H1 (cell line): ENCODE data around the gene ABI3. TPM values are rescaled to one million over a fixed set of nuclear protein-coding genes. Genes with fewer than 3 reads are reported as not detected.

Experiments used
- CTCF ChIA-PET: fragments of 300-600 bp; sonication (Branson Sonifier 250); formaldehyde crosslinking; loops from one replicate; lab custom pipeline; 2021; ENCODE audit not compliant: partially characterized antibody; lab: Charles Lee
- POLR2A ChIA-PET: fragments of 300-600 bp; sonication (Branson Sonifier 250); formaldehyde crosslinking; loops from one replicate; lab custom pipeline; 2021; ENCODE audit warnings: inconsistent platforms; ENCODE audit not compliant: partially characterized antibody; lab: Charles Lee
- DNase-seq, 2 experiments: peaks; one replicate each; pipeline versions ENCODE4 v3.0.0 to v3.0.0-alpha.2; 2010 to 2022; ENCODE audit warnings: low spot score in 2 of 2, low read depth in 1 of 2, mixed read lengths in 1 of 2
- FAIRE-seq: peaks from 2 replicates; lab custom pipeline; 2011; peaks lifted over from hg19 to GRCh38; lab: Jason Lieb, UNC
- H2AFZ ChIP-seq: 2 replicates; pipeline ENCODE4 v1.8.1; 2012; ENCODE audit warnings: low read length, inconsistent platforms
- H2AK5ac ChIP-seq: 2 replicates; pipeline ENCODE4 v1.6.1; 2013; ENCODE audit warnings: low read depth, low read length
- H2BK120ac ChIP-seq: replicated peaks from 2 replicates; pipeline ENCODE3; 2013; ENCODE audit warnings: low read depth, low read length, inconsistent platforms
- H2BK12ac ChIP-seq: 2 replicates; pipeline ENCODE4 v1.6.1; 2013; ENCODE audit warnings: low read depth, low read length
- H2BK15ac ChIP-seq: 2 replicates; pipeline ENCODE4 v1.6.1; 2013; ENCODE audit warnings: low read length
- H2BK20ac ChIP-seq: 2 replicates; pipeline ENCODE4 v1.6.1; 2013; ENCODE audit warnings: low read length
- H2BK5ac ChIP-seq: 2 replicates; pipeline ENCODE4 v1.6.1; 2013; ENCODE audit warnings: low read depth, low read length
- H3K14ac ChIP-seq: 2 replicates; pipeline ENCODE4 v1.6.1; 2013; ENCODE audit warnings: inconsistent platforms; ENCODE audit not compliant: insufficient read length
- H3K18ac ChIP-seq: 2 replicates; pipeline ENCODE4 v1.6.1; 2013; ENCODE audit warnings: low read length; ENCODE audit errors: extremely low read depth
- H3K23ac ChIP-seq: 2 replicates; pipeline ENCODE4 v1.6.1; 2013; ENCODE audit warnings: inconsistent platforms; ENCODE audit not compliant: insufficient read length
- H3K23me2 ChIP-seq: 2 replicates; pipeline ENCODE4 v1.6.1; 2013; ENCODE audit warnings: low read depth, low read length
- H3K27ac ChIP-seq: 2 replicates; pipeline ENCODE4 v1.6.1; 2011; ENCODE audit warnings: low read depth, low read length, inconsistent platforms
- H3K27me3 ChIP-seq, 4 experiments: replicated peaks in 1 of 4; 1 replicate in 1 of 4; 2 replicates in 3 of 4; pipeline versions ENCODE4 v1.6.1 to v1.8.1; 2011 to 2013; ENCODE audit warnings: low read length in 3 of 4, mild to moderate bottlenecking in 3 of 4, inconsistent platforms in 2 of 4, mixed read lengths in 2 of 4, moderate library complexity in 1 of 4; ENCODE audit not compliant: control insufficient read depth in 3 of 4, insufficient read depth in 3 of 4; ENCODE audit errors: extremely low read depth in 1 of 4
- H3K36me3 ChIP-seq, 4 experiments: 2 replicates each; pipeline versions ENCODE4 v1.6.1 to v1.8.1; 2011 to 2013; ENCODE audit warnings: mild to moderate bottlenecking in 4 of 4, low read length in 3 of 4, moderate library complexity in 2 of 4, control low read depth in 1 of 4, inconsistent platforms in 1 of 4; ENCODE audit not compliant: insufficient read depth in 4 of 4, control insufficient read depth in 2 of 4
- H3K4ac ChIP-seq: replicated peaks from 2 replicates; pipeline ENCODE3; 2013; ENCODE audit warnings: low read length, low read depth, mixed read lengths, inconsistent platforms; ENCODE audit not compliant: insufficient read length
- H3K4me1 ChIP-seq, 4 experiments: replicated peaks in 1 of 4; 1 replicate in 1 of 4; 2 replicates in 3 of 4; pipeline versions ENCODE4 v1.6.1 to v1.8.1; 2011 to 2013; ENCODE audit warnings: low read length in 3 of 4, inconsistent platforms in 2 of 4, mixed read lengths in 1 of 4; ENCODE audit not compliant: insufficient read depth in 4 of 4, control insufficient read depth in 3 of 4
- H3K4me2 ChIP-seq, 2 experiments: 2 replicates each; pipeline versions ENCODE4 v1.6.1 to v1.8.1; 2011 to 2013; ENCODE audit warnings: low read depth in 2 of 2, low read length in 2 of 2, control low read depth in 1 of 2, inconsistent platforms in 1 of 2, mild to moderate bottlenecking in 1 of 2; ENCODE audit not compliant: insufficient read depth in 1 of 2
- H3K4me3 ChIP-seq, 4 experiments: fragments of 200-600, 300-600 bp in 1 of 4; sonication (generic), shearing (Covaris generic), sonication (Bioruptor Twin) in 1 of 4; 2 replicates each; pipeline versions ENCODE4 v1.5.1 to v1.8.1; 2011 to 2016; ENCODE audit warnings: low read length in 4 of 4, low read depth in 3 of 4, control low read depth in 2 of 4, inconsistent platforms in 2 of 4, mild to moderate bottlenecking in 2 of 4, mixed read lengths in 1 of 4, moderate library complexity in 1 of 4; ENCODE audit not compliant: insufficient read depth in 2 of 4; ENCODE audit errors: extremely low read depth in 1 of 4
- H3K56ac ChIP-seq: replicated peaks from 2 replicates; pipeline ENCODE3; 2013; ENCODE audit warnings: low read depth, mild to moderate bottlenecking, mixed read lengths, low read length, inconsistent platforms; ENCODE audit not compliant: insufficient read length
- H3K79me1 ChIP-seq: 2 replicates; pipeline ENCODE4 v1.6.1; 2013; ENCODE audit warnings: low read depth, low read length, control low read depth
- H3K79me2 ChIP-seq, 2 experiments: 2 replicates each; pipeline versions ENCODE4 v1.6.1 to v1.8.1; 2012 to 2013; ENCODE audit warnings: low read length in 2 of 2, mild to moderate bottlenecking in 2 of 2, inconsistent platforms in 1 of 2; ENCODE audit not compliant: insufficient read depth in 2 of 2, control insufficient read depth in 1 of 2
- H3K9ac ChIP-seq, 4 experiments: replicated peaks in 1 of 4; 1 replicate in 1 of 4; 2 replicates in 3 of 4; pipeline versions ENCODE4 v1.6.1 to v1.8.1; 2011 to 2013; ENCODE audit warnings: low read depth in 3 of 4, low read length in 3 of 4, control low read depth in 2 of 4, mild to moderate bottlenecking in 2 of 4, moderate library complexity in 2 of 4, inconsistent platforms in 1 of 4; ENCODE audit errors: extremely low read depth in 1 of 4
- H3K9me3 ChIP-seq, 2 experiments: 2 replicates each; pipeline versions ENCODE4 v1.6.1 to v1.8.1; 2012 to 2013; ENCODE audit warnings: mild to moderate bottlenecking in 2 of 2, moderate library complexity in 2 of 2, control low read depth in 1 of 2, inconsistent platforms in 1 of 2, low read depth in 1 of 2, low read length in 1 of 2, mixed read lengths in 1 of 2; ENCODE audit not compliant: insufficient read depth in 2 of 2
- H4K20me1 ChIP-seq, 2 experiments: replicated peaks in 1 of 2; 2 replicates each; pipeline versions ENCODE3 to v1.8.1; 2011 to 2013; ENCODE audit warnings: inconsistent platforms in 2 of 2, low read length in 2 of 2, mild to moderate bottlenecking in 1 of 2; ENCODE audit not compliant: insufficient read depth in 2 of 2, control insufficient read depth in 1 of 2
- H4K5ac ChIP-seq: 2 replicates; pipeline ENCODE4 v1.6.1; 2013; ENCODE audit warnings: low read length, low read depth, mixed read lengths, inconsistent platforms; ENCODE audit not compliant: insufficient read length
- H4K8ac ChIP-seq: 2 replicates; pipeline ENCODE4 v1.8.0; 2013; ENCODE audit warnings: mild to moderate bottlenecking, moderate library complexity, low read length, inconsistent platforms; ENCODE audit not compliant: insufficient read depth; ENCODE audit errors: extremely low read depth
- H4K91ac ChIP-seq: replicated peaks from 2 replicates; pipeline ENCODE3; 2013; ENCODE audit warnings: low read length, mixed read lengths, inconsistent platforms; ENCODE audit not compliant: insufficient read length
- KDM5A ChIP-seq: fragments of 200-600 bp; IDR thresholded peaks from 2 replicates; pipeline ENCODE4 v1.7.1; 2012; ENCODE audit warnings: mild to moderate bottlenecking, low read length, inconsistent platforms, mixed read lengths
- NANOG ChIP-seq: IDR thresholded peaks from 2 replicates; pipeline ENCODE4 v1.6.1; 2011; ENCODE audit warnings: low read length, low read depth, mild to moderate bottlenecking, inconsistent platforms; ENCODE audit not compliant: insufficient read depth, poor library complexity, severe bottlenecking
- PHF8 ChIP-seq: fragments of 200-600 bp; sonication (generic); conservative IDR thresholded peaks from 2 replicates; pipeline ENCODE4 v1.7.1; 2012; ENCODE audit warnings: low read depth, mild to moderate bottlenecking, inconsistent platforms, low read length, moderate library complexity
- POLR2A ChIP-seq, 2 experiments: IDR thresholded peaks; 1 replicate in 1 of 2; 2 replicates in 1 of 2; pipeline ENCODE4 v1.6.1; 2011; ENCODE audit warnings: low read depth in 2 of 2, low read length in 2 of 2, mild to moderate bottlenecking in 2 of 2; ENCODE audit errors: control extremely low read depth in 1 of 2
- ZNF274 ChIP-seq: IDR thresholded peaks from 2 replicates; pipeline ENCODE4 v1.7.0; 2012; ENCODE audit warnings: low read length, borderline replicate concordance; ENCODE audit errors: extremely low read depth
- WGBS, 2 experiments: shearing (Covaris generic) in 1 of 2; methylation state at CpG; one replicate each; pipeline versions ENCODE4 v1.1.6 to v1.1.7; 2013 to 2015; ENCODE audit warnings: low lambda C conversion rate in 2 of 2, mixed read lengths in 2 of 2, inconsistent platforms in 1 of 2, low coverage in 1 of 2, missing lambda C conversion rate in 1 of 2; ENCODE audit not compliant: insufficient replicate concordance in 2 of 2, insufficient coverage in 1 of 2, insufficient read length in 1 of 2; ENCODE audit errors: extremely low coverage in 1 of 2, missing lambda C conversion rate in 1 of 2; 5-methylcytosine and 5-hydroxymethylcytosine counted together
- polyA plus RNA-seq, 7 experiments: library from polyadenylated mRNA; depleted of rRNA in 3 of 7; stranded (reverse) in 5 of 7; unstranded in 2 of 7; fragments of >200 nt in 5 of 7; fragments of 200-250 nt in 2 of 7; gene quantifications; 1 replicate in 5 of 7; 2 replicates in 1 of 7; 4 replicates in 1 of 7; pipeline versions ENCODE4 v1.2.1 to v1.2.3, GENCODE V29; 2011 to 2013; ENCODE audit warnings: missing spikeins in 2 of 7, mixed read lengths in 2 of 7
- total RNA-seq: library from RNA; stranded (reverse); fragmentation: NEBNext Ultra II Directional; extraction: Animal tissue kit (Norgen Biotek cat#: 25700); gene quantifications from 2 replicates; pipeline ENCODE4 v1.2.1, GENCODE V29; 2021
- TF ChIP-seq, protein P1 (sequence below): IDR thresholded peaks from 2 replicates; pipeline ENCODE4 v1.6.1; 2012; ENCODE audit warnings: inconsistent platforms

Gene ABI3
- total and polyA plus RNA-seq, 2 of the 8 experiments (the other 6 are each of a cell fraction or from before 2014, with no cell fraction given): 1.3 to 2.5 TPM

DNA sequence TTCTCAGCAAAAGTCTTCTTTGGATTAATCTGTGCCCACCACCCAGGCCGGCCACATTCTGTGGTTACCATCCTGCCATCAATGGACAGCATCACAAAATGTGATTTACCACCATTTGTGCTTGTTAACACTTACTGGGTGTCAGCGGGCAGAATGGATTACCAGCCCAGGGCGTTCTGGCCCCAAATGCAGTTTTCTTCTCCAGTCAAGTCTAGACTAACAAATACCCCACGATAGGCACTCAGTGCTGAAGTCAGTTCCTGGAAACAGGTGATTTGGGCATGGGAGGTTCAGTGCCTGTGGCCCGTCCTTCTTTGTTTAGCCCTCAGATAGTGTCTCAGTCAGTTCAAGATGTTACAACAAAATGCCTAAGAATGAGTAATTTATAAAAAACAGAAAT is 58.8 kb downstream of the ABI3 start:
- Histone ChIP-seq H3K79me1 (no peaks in the 10 kb centered on the region), H3K18ac (no peak overlapping the region), H3K4me3 (no peak overlapping the region), H4K5ac (no peak overlapping the region), H2BK15ac (no peak overlapping the region), H3K4me1 (no peaks in the 10 kb centered on the region), H3K56ac (no peak overlapping the region), H4K8ac (no peak overlapping the region), H3K27me3 (no peaks in the 10 kb centered on the region), H4K20me1 (no peaks in the 10 kb centered on the region), H3K23me2 (no peaks in the 10 kb centered on the region), H3K9ac (no peak overlapping the region), H3K23ac (no peak overlapping the region), H3K36me3 (no peaks in the 10 kb centered on the region), H2AFZ (no peak overlapping the region), H2BK12ac (no peak overlapping the region), H2BK5ac (no peak overlapping the region), H2BK120ac (no peak overlapping the region), H2AK5ac (no peak overlapping the region), H3K4ac (no peak overlapping the region), H4K91ac (no peak overlapping the region), H3K14ac (no peak overlapping the region), H3K9me3 (no peaks in the 10 kb centered on the region), H2BK20ac (no peak overlapping the region), H3K79me2 (no peaks in the 10 kb centered on the region), H3K4me2 (no peak overlapping the region), H3K27ac (no peak overlapping the region)
- POLR2A ChIA-PET: no interaction called here
- no peak for FAIRE-seq
- CTCF ChIA-PET: interaction anchor here (0.7 to 1.7 kb wide), 2 partner anchors 21 to 237 kb away, joined by 3 to 12 read pairs; no protein-coding TSS in a partner anchor
- WGBS, 2 experiments: 87% methylated on average over 5 of the region's 5 CpGs; no CpG with 5 or more reads in 1 of the 2 experiments
- no peak for DNase-seq
- no peak for TF ChIP-seq POLR2A (IDR thresholded peaks at IDR 0.05; ENCODE audit: control extremely low read depth in 1 of 2, low read depth in 2 of 2, low read length in 2 of 2)
- TF ChIP-seq, protein P1, sequence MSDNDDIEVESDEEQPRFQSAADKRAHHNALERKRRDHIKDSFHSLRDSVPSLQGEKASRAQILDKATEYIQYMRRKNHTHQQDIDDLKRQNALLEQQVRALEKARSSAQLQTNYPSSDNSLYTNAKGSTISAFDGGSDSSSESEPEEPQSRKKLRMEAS: no peak
- no peak for TF ChIP-seq ZNF274
- TF ChIP-seq NANOG: no peak
- TF ChIP-seq PHF8: no peak
- no peak for TF ChIP-seq KDM5A
